Measurements from ENCODE around the gene CFAP47.
"Not testable (repeated sequence)": the region's sequence is repeated elsewhere in the genome, so short reads cannot be mapped to it uniquely, and the experiment has no call there.

DNA sequence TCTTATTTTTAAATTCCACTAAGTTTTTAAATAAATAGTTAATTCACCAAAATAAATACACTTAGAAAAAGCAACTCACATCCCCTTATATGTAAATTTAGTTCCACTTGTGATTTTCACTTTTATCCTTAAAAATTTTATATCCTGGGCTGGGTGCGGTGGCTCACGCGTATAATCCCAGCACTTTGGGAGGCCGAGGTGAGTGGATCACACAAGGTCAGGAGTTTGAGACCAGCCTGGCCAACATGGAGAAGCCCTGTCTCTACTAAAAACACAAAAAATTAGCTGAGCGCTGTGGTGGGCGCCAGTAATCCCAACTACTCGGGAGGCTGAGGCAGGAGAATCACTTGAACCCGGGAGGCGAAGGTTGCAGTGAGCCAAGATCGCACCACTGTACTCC is 169.4 kb downstream of the CFAP47 start:
- TF ChIP-seq ARID2 (CRISPR knock-in tag; IDR thresholded peaks at IDR 0.05; ENCODE audit: borderline replicate concordance); POLR2AphosphoS5 (IDR thresholded peaks at IDR 0.05; ENCODE audit: low read depth, low read length); ZNF496 (CRISPR knock-in tag; IDR thresholded peaks at IDR 0.05; ENCODE audit: insufficient replicate concordance): not testable (repeated sequence)

Measured in HepG2 (cell line).